DLD1 (cell line): ENCODE measurements around the gene FOXD4L1.
"Not testable (repeated sequence)": the region's sequence is repeated elsewhere in the genome, so short reads cannot be mapped to it uniquely, and the experiment has no call there.

Experiments
- in situ Hi-C: cut with HindIII; loops from 2 replicates; pipeline ENCODE4 v1.10.0; 2017; ENCODE audit warnings: low sequenced_read_pairs

FOXD4L1 gene

GRCh38 chr2:113521492-113521891 is 23.0 kb downstream of the FOXD4L1 start:
- in situ Hi-C loops: not testable (repeated sequence)

GRCh38 chr2:113524986-113525385 is 26.5 kb downstream of the FOXD4L1 start:
- in situ Hi-C loops: not testable (repeated sequence)

GRCh38 chr2:113527350-113528045 is 29.0 kb downstream of the FOXD4L1 start:
- in situ Hi-C loops: not testable (repeated sequence)

- in situ Hi-C loops: not testable (repeated sequence)
Observed at GRCh38 chr2:113528126-113528525, 29.7 kb downstream of the FOXD4L1 start.

- in situ Hi-C loops: not testable (repeated sequence)
Observed at GRCh38 chr2:113528904-113529303, 30.4 kb downstream of the FOXD4L1 start.

- in situ Hi-C loops: not testable (repeated sequence)
Observed at GRCh38 chr2:113532991-113533390, 34.5 kb downstream of the FOXD4L1 start.

- in situ Hi-C loops: not testable (repeated sequence)
Observed at GRCh38 chr2:113536573-113536972, 38.1 kb downstream of the FOXD4L1 start.

GRCh38 chr2:113540834-113541203 is 42.4 kb downstream of the FOXD4L1 start:
- in situ Hi-C loops: not testable (repeated sequence)

GRCh38 chr2:113541204-113541975 is 42.9 kb downstream of the FOXD4L1 start:
- in situ Hi-C loops: not testable (repeated sequence)

GRCh38 chr2:113541976-113542485 is 43.6 kb downstream of the FOXD4L1 start:
- in situ Hi-C loops: not testable (repeated sequence)

GRCh38 chr2:113542529-113542928 is 44.1 kb downstream of the FOXD4L1 start:
- in situ Hi-C loops: not testable (repeated sequence)
